ENCODE results near the gene RBPMS2.
A peak's percentile ranks its signal among the peaks of the same experiment; 100 is the strongest.
"Not testable (repeated sequence)": the region's sequence is repeated elsewhere in the genome, so short reads cannot be mapped to it uniquely, and the experiment has no call there.

Gene RBPMS2

GRCh38 chr15:64775551-64776401, at the start of gene RBPMS2:
Gene RBPMS2 (minus strand): TSS chr15:64775589. CDS start chr15:64775319, 270 bp downstream.
- DNase-seq: no peak

GRCh38 chr15:64824929-64825430, 49.6 kb upstream of the RBPMS2 start:
- no peak for DNase-seq

GRCh38 chr15:64816452-64816851, 41.1 kb upstream of the RBPMS2 start:
- DNase-seq: no peak

GRCh38 chr15:64814965-64815364, 39.6 kb upstream of the RBPMS2 start:
- DNase-seq: not testable (repeated sequence)

GRCh38 chr15:64814283-64814682, 38.9 kb upstream of the RBPMS2 start:
- not testable (repeated sequence) for DNase-seq

- DNase-seq: no peak
These were observed 37.7 kb upstream of the RBPMS2 start for GRCh38 chr15:64813075-64813474.

GRCh38 chr15:64810497-64811326, 35.3 kb upstream of the RBPMS2 start:
- DNase-seq: no peak

GRCh38 chr15:64809649-64810496, 34.5 kb upstream of the RBPMS2 start:
- peak; percentile 54 for DNase-seq

- DNase-seq: no peak
These were observed 33.5 kb upstream of the RBPMS2 start for GRCh38 chr15:64808785-64809453.

GRCh38 chr15:64807751-64808222, 32.4 kb upstream of the RBPMS2 start:
- no peak for DNase-seq

GRCh38 chr15:64807051-64807749, 31.8 kb upstream of the RBPMS2 start:
- DNase-seq: no peak

GRCh38 chr15:64806509-64806908, 31.1 kb upstream of the RBPMS2 start:
- no peak for DNase-seq

- DNase-seq: no peak
These were observed 29.2 kb upstream of the RBPMS2 start for GRCh38 chr15:64804619-64805018.

- DNase-seq: no peak
These were observed 28.1 kb upstream of the RBPMS2 start for GRCh38 chr15:64803526-64803925.

GRCh38 chr15:64800476-64800875, 25.1 kb upstream of the RBPMS2 start:
- no peak for DNase-seq

- not testable (repeated sequence) for DNase-seq
These were observed 23.5 kb upstream of the RBPMS2 start for GRCh38 chr15:64798905-64799304.

- not testable (repeated sequence) for DNase-seq
These were observed 20.5 kb upstream of the RBPMS2 start for GRCh38 chr15:64795921-64796320.

GRCh38 chr15:64795299-64795698, 19.9 kb upstream of the RBPMS2 start:
- DNase-seq: not testable (repeated sequence)

GRCh38 chr15:64792282-64792681, 16.9 kb upstream of the RBPMS2 start:
- DNase-seq: no peak

GRCh38 chr15:64791401-64791800, 16.0 kb upstream of the RBPMS2 start:
- no peak for DNase-seq

- no peak for DNase-seq
These were observed 8.4 kb upstream of the RBPMS2 start for GRCh38 chr15:64783796-64784195.
